ENCODE measurements around the gene HOXB6.

HOXB6 gene

DNA sequence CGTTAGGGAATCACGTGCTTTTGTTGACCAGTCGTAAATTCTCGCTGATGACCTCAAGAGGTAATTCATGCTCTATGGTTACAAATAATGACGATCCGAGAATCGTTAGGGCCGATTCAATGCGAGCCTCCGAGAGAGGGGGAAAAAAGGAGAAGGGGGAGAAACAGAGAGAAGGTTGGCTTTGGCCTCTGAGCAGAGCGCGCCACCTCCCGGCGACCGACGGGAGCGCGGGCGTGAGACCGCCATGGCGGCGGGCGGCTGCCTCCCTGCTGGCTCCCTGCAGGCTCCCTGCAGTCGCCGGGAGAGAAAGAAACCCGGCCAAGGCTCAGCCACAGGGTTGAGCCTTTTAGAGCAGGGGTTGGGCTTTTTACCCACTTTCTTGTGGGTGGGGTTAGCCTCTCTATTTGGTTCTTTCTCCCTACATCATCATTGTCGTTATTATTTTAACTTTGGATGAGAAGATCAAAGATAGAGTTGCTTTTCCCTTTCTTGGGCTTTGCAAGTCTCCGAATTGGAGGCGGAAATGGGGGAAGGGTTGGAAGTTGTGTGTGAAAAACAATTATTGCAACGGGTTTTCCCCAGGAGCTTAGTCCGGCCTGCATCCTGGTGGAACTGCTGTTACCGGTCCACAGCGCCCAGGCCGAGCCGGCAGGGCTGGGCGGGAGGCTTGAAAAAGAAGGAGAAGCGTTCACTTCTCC lies 10.8 kb downstream of the HOXB6 start:
- peak; percentile 71 for DNase-seq (ENCODE audit: low spot score)

DNA sequence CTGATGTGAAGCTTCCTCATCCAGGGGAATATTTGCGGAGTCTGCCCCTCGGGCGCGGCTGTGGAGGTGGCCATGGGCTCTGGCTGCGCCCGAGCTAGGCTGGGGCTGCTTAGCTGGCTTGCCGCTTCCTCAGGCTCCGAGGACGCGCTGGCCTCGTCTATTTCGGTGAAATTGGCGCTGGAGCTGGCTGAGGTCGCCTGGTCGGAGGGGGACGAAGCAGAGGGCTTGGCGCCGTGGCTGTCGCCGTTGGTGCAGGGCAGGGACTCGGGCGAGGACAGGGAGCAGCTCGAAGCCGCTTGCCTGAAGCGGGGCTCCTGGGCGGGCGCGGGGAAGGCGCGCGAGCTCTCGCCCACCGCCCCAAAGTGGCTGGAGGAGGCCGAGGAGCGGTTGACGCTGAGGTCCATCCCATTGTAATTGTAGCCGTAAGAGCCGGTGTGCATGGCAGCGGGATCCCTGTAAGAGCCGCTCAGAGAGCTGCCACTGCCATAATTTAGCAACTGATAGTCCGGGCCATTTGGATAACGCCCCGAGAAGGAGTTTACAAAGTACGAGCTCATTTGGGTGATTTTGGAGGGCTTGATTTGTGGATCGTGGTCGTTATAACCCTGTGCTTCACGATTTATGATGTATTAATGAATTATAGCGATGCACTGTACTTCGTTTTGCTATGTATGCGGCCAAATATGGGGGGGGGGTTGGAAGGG lies 11.5 kb downstream of the HOXB6 start, which contains the start of gene HOXB5:
Gene HOXB5, minus strand, starts transcription at position 654 of the 704 bp plus-strand sequence. Its CDS starts 97 bp downstream, at position 557.
- DNase-seq (ENCODE audit: low spot score): no peak

DNA sequence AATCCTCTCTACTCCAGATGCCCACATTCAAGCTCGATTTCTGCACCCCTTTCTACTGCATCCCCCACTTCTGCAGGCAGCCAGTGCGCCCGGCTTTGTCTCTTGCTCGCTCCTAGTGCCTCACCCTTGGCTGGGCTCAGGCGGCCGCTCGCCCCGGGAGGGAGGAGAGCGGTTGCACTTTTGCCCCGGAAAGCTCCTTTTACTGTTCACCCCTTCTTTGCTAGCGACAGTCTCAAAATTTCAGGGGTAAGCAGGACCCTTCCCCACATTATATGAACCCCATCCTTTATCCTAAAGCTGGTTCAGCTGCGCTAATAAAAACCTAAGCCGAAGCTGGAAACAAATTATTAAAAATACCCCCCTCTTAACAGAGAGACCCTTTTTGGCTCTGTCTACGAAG lies 12.2 kb downstream of the HOXB6 start:
- DNase-seq (ENCODE audit: low spot score): no peak

DNA sequence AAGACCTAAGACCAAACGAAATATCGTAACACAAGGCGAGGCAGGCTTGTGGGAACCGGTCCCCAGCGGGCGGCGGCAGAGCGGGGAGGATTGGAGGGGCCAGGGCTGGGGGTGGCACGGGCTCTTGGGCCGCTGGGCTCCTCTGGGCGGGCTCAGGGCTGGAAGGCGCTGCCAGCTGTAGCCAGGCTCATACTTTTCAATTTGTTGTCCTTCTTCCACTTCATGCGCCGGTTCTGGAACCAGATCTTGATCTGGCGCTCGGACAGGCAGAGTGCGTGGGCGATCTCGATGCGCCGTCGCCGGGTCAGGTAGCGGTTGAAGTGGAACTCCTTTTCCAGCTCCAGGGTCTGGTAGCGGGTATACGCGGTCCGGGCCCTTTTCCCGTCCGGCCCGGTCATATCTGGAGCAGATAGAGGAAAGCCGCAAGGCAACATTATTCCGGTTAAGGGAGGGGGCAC lies 12.7 kb downstream of the HOXB6 start:
- no peak for DNase-seq (ENCODE audit: low spot score)

DNA sequence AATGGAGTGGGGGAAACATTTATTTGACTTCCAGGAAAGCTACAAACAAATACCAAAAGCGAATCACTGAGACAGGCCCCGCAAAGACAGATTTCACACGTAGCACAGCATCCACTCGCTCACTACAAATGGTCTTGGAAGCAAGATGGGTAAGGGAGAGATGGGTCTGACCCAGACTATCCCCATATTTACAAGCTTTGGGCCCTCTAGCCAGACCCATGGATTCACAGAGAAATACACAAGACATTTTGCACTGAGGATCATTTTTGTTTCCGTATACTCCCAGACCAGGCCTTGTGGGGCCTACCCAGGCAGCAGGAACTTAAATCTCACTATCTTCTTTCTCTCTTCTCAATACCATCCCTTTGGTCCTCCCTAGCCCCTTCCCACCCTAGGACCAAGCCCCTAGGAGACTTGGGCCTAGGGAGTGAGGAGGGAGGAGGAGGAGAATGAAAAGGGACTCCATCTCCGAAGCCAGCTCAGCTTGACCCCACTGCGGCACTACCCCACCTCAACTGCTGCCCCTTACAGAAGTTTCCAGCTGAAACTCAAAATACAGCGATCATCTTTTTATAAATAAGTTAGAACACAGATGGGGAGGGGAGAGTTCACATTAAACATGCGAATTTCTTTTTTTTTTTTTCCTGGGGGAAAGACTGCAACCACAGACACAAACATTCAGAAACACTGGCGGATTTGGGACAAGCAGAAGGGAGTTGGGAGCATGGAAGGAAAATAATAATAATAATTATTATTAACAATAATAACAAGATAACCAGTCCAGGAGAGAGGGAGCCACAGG lies 13.3 kb downstream of the HOXB6 start:
- DNase-seq (ENCODE audit: low spot score): no peak

DNA sequence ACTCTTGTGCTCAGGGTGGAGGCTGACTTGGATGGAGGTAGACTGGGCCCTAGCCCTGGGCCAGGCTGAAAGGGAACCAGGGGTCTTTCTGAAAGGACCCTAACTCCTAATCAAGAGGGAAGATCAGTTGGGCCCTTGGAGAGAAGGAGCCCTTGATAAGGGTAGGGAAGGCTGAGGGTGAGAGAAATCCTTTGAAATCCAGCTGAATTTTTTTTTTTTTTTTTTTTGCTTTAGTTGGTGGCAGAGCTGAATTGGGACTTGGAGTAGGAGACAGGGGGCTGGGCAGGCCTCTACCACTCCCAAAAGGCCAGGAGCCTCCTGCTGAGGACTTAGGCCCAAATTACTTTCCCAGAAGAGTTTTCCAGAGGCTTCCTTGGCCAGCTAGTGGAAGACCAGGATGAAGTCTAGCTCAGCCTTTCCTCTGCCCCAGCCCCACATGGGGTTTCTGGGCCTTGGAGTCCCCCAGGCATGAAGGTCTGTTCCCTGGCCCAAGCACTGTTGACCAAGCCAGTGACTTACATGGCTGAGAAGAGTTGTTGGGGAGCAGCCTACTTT lies 14.1 kb downstream of the HOXB6 start:
- no peak for DNase-seq (ENCODE audit: low spot score)

DNA sequence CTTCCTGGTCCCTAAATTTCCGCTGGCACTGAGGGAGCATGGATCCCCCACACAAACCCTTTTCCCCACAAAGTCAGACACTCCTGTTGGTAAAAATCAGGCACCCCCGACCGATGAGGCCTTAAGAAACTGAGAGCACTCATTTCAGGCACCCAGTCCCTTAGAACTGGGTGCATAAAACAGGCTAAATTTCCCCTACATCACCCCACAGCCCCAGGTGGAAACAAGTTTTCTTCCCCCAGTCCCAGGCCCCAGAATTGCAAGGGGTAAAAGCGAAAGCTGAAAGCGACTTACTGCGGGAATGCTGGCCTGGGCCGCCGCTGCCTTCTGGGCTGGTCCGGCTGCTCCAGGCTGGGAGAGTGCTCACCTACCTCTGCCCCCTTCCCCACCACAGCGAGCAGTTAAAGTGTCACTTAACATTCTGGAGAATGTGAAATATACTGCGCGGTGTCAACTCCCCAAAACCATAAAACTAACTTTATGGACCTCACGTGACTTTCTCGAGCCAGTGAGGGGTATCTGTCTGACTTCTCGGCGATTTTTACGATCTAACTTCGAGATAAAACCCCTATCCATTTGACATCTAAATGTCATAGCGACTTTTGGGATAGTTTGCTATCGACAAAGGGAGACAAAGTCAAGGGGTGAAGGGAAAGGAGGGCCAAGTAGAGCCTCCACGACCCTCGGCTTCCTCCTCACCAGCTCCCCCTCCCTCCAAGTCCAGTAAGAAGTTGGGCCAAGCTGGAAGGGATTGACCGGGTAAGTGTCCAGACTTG lies 14.8 kb downstream of the HOXB6 start, which contains the start of gene HOXB3:
Gene HOXB3, minus strand, starts transcription at position 411 of the 776 bp plus-strand sequence. CDS start 37,767 bp downstream, outside the sequence.
- no peak for DNase-seq (ENCODE audit: low spot score)

DNA sequence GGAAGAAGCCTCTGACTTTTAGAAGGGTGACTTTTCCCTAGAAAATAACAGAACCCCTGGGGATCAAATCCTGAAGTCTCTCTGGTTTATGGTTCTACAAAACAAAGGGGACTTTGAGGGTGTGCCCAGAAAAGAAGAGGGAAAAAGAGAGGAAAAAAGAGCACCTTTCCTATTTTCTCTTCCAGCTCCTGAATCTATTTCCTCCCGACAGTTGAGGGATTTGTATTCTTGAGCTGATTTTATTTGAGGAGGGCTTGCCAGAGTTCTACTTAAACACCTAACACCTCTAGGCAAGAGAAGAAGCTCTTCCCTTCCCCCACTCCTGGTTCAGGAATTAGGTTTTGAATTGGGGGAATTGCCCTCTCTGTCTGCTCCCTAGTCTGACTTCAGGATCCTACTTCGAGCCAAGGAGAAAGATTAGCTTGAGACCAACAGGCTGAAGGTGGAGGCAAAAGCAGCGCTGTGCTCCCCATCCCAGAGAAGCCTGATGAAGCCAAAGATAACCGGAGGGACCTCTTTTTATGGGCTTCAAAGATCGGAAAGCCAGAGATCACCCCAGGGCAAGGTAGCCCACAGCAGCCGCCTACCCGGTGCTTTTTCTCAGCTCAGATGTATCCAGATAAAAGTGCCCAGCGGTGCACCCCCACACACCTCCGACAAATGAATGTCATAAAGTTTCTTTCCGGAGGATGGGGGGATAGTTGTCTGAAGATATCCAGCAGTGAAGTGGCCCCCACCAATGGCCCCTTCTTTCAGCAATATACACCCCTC lies 15.5 kb downstream of the HOXB6 start:
- DNase-seq (ENCODE audit: low spot score): no peak

DNA sequence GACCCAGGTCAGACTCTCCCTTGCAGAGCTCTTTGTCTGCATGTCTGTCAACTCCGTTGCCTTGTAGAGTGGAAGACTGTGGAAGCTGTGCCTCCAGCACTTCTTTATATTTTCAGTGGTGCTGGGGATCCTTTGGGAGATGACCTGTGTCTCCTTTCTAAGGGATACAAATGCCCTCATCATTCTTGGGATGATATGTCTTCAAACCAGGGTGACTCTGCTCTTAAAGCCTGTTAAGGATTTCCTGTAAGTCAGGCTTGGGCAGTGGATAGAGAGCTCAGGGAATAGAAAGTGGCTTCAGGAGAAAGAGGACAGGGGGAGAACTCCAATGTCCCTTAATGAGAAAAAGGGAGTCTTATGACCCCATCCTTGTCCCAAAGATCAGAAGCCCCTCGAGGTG lies 16.3 kb downstream of the HOXB6 start:
- DNase-seq (ENCODE audit: low spot score): no peak

DNA sequence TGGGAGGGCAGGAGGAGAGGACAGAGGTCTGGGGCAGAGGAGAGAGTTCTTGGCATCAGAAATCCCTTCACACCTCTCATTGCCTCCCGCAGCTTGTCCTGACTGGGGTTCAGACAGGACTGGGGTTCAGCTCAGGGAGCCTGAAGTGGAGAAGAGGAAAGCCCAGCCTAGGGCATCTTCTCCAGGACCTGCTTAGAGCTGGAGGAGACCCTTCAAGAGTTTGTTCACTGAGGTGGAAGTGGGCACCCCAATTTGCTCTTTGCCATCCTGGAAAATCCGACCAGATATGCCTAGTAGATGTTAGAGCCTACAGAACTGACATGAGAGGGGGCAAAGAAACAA lies 16.7 kb downstream of the HOXB6 start:
- no peak for DNase-seq (ENCODE audit: low spot score)

DNA sequence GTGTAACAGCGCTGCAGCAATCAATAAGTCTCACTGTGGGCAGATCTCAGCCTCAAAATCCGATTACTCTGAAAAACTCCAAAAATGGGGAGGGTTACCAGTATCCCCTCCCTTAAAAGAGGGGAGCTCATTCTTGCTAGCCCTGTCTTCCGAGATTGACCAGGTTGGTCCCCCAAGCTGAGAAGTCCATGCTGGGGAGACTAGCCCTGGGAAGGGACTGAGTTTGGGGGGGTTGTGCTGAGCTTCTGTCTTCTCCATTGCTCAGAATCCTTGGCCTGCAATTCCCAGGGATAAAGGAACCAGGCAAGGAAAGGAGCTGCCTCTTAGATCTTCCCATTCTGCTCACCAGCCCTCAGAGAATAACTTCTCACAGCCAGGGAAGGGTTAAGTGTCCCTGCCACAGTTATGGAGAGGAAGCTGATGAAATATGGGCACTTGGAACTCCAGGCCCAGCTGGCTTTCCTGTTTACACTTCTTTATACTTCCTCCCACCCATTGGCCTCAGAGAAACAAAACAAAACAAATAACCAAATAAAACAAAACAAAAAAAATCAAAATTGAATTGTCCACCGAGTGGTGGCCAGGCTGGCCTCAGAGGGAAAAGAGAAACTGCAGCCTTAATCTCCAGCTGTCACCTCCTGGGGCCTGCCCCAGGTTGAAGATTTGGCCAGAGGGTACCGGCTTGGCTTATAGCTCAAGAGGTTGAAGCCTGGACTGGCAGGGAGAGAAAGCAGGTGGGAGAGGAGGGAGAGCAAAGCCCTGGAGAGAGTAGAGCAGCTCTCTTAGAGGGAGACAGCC lies 17.3 kb downstream of the HOXB6 start:
- DNase-seq (ENCODE audit: low spot score): no peak

DNA sequence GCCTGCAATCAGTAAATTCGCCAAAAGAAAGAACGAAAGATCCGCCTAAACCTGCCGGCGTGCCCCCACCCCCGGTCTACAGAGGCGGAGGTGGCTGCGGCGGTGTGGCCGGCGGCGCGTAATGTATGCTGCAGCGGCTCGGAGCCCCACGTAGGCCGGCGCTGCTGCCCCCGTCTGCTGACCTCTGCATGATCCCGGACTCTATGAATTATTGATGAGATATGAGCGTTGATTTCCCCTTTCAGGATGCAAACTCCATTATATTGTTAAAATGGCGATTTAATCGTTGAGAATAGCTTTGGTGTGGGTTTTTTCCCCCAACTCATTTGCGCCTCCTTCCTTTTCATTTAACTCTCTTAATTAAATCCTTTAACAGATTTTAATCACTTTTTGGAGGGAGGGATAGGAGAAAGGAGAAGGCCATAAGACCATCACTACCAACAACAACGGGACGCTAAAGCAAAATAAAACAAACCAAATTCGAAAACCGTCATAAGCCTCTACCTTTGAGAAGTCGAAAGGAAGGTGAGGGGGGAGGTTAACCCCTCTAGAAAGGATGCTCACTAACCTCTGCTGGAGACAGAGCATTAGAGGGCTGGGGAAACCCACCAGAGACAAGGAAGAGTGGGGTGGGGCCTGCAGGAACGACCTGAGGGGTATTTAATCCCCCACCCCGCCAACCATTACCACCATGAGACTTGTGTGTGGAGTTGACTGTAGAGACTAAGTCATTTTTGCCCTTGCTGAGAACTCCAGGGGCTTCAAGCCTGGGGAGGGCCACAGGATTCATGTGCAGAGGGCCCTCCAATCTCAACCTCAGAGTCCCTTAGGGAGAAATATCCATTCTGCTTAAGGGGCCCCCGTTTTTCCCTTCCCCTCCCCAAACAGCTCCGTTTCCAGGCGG lies 18.2 kb downstream of the HOXB6 start:
- DNase-seq (ENCODE audit: low spot score): no peak

DNA sequence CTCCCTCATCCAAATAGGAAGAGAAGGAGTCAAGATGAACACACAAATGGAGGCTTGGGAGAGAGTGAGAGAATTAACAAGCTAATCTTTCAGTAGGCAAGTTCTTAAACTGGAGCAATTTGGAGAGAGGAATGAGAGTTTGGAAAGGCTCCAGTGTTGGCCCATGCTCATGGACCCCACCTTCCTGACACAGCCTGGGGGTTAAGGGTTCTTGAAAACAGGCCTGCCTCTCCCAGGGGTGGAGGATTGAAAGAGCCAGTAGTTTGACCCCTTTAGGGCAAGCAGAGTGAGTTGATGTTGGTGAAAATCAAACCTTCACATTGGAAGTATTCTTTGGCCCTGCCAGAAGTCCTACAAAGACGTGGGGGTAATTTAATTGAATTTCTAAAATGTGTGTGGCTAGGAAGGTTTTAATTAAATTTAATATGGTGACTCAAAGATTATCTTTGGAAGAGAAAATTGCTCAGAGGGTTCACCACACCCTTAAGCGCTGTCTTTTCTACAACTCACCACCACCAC lies 20.5 kb downstream of the HOXB6 start:
- DNase-seq (ENCODE audit: low spot score): no peak

DNA sequence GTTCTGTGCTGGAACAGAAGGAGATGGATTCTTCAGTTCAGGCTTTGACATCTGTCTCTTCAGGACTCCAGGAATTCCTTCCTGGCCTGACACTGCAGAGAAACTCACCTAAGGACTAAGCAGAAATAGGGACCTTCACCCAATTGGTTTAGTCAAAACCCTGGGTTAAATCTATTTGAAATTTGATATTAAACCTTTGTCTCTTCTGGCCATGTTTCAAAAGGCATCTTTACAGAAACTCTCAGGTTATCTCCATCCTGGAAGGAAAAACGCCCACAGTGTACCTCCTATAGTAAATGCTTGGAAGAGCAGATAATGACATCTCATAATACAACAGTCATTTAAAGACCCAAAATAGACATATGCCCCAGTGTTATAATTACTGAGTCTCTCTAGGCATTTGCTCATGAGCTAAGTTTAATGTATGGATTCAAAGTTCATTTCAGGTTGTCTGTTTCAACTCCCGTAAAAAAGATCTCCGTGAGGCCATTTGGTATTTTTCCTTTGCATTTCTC lies 21.0 kb downstream of the HOXB6 start:
- DNase-seq (ENCODE audit: low spot score): no peak

DNA sequence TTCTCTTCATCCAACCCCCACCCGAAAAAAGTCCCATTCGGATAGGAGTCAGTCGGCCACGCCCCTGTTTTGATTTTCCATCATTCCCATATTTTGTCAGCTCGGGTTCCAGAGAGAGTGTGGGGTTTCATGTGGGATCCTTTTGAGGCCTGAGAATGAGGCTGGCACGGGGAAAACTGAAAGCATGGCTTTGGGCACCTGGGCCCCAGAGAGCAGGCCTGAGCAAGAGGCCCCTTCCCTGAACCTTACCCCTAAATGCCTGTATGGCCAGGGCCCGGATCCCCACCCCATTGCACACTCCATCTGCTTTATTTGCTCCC lies 22.1 kb downstream of the HOXB6 start:
- DNase-seq (ENCODE audit: low spot score): no peak

DNA sequence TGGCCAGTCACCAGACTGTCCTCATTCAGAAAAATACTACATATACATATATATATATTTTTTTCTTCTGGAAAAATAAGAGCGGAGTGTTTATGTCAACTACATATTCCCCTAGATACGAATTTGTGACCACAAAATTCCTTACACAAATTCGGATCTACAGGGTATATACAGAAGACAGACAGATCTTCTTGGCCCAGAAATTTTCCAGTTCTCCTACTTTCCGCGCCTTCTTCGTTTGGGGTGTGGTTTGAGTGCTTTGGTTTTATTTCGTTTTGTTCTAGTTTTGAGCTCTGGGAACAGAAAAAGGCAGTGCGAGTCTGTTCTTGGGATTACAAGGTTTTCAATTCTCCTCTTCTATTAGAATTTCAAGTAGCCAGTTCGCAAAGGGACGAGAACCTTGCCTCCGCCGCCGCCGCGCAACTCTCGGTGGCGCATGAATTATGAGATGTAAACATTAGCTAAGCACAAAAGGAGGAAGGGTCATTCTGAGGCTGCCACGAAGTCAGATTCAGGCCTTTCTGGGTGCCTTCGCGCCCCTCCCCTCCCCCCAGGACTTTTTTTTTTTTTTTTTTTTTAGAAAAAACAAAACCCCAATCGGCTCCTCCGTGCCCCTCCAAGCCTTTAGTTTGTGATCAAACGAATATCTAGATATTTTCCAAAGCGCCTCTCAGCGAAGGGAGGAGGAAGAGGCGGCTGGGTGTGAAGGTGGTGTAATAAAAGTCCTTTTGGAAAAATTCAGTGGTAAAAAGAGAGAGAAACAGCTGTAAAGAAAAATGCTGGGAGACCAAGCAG lies 24.8 kb downstream of the HOXB6 start:
- DNase-seq (ENCODE audit: low spot score): no peak

DNA sequence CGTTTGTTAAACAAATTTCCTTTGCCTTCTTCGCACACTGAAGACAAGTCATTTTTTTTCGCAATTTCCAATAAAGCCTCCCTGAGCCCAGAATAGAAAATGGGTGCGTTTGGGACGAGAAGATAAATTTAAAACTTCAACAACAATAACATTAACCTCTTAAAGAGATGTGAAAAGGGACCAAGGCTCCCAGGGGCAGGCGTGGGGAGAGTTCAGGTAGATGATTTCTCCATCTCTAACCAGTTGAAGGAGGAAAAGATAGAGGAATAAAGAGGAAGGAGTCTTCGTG lies 25.4 kb downstream of the HOXB6 start:
- DNase-seq (ENCODE audit: low spot score): no peak
